ENCODE measurements around the gene IGFLR1. TPM values are rescaled to one million over a fixed set of nuclear protein-coding genes. Genes with fewer than 3 reads are reported as not detected.

The IGFLR1 gene, protein sequence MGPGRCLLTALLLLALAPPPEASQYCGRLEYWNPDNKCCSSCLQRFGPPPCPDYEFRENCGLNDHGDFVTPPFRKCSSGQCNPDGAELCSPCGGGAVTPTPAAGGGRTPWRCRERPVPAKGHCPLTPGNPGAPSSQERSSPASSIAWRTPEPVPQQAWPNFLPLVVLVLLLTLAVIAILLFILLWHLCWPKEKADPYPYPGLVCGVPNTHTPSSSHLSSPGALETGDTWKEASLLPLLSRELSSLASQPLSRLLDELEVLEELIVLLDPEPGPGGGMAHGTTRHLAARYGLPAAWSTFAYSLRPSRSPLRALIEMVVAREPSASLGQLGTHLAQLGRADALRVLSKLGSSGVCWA
- polyA plus RNA-seq (ENCODE audit: insufficient read length): 4.9 TPM
- long read RNA-seq, donor 1: 0 reads
- long read RNA-seq, donor 2, partial matches to known transcripts: 21 of 21 reads
- long read RNA-seq, donor 2, other reads (novel, unspliced or antisense): 0 of 21 reads
- long read RNA-seq, donor 3: 0 reads
- long read RNA-seq, donor 4: 0 reads
- long read RNA-seq, donor 5: 0 reads
- long read RNA-seq, donor 6, partial matches to known transcripts: 0 of 1 reads
- long read RNA-seq, donor 6, other reads (novel, unspliced or antisense): 0 of 1 reads
- long read RNA-seq, donor 7: 0 reads
- long read RNA-seq, donor 8: 0 reads

GRCh38 chr19:35742121-35742724, at the start of gene IGFLR1:
IGFLR1 (minus strand) TSS chr19:35742452; CDS start chr19:35741180, 1,272 bp downstream.
- no peak for DNase-seq

DNA sequence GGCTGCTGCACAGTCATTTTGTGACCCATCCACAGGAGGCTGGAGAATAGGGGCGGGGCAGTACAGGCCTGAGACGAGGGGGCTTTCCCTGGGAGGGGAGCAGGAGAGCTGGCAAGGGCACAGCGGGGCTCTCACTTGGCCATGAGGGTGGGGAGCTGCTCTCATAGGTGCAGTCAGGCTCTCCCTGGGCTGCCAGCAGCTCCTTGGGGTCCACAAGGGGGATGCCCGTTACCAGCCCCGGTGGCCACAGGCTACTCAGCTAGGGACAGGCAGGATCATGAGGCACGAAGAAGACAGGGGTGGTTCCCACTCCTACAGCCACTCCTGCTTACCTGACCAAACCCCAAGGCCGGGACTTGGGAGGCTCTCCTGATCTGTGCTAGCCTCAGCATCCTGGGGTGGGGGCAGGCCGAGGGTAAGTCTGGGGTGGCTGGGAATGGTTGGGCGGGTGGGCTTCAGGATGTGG, 49.6 kb upstream of the IGFLR1 start:
- no peak for DNase-seq

DNA sequence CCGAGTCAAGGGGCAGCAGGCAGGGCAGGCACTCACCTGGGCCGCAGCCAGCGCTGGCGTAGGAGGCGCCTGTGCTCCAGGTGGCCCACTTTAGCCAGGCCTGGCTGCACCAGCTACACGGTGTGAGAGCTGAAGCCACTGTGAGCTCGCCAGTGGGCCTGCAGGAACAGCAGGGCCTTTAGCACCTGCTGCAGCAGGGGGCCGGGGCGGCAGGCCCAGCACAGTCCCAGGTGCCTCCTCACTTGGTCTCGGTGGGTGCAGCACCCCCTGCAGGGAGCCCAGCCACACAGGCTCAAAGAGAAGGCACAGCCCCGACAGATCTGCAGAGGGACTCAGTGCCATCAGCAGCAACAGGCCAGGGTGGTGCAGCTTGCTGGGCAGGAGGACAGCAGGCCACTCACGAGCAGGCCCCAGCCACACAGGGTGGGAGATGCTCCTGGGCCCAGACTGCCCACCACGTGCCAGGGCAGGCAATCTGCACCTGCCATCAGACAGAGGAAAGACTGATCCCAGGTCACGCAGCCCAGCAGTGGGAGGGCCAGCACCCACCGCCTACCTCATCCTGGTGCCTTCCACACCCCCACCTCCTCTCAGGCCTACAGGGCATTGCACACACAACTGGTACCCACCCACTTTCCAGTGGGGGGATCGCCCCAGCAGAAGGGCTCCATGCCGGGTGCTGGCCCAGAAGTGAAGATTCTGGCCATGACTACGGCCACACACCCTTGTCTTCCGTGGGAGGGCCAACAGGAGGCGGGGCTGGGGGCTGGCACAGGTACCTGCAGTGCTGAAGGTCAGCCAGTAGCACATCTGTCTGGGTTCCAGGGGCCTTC, 48.9 kb upstream of the IGFLR1 start:
- no peak for DNase-seq

GRCh38 chr19:35789978-35790944, 48.0 kb upstream of the IGFLR1 start:
- no peak for DNase-seq

GRCh38 chr19:35789195-35789977, 47.1 kb upstream of the IGFLR1 start:
- no peak for DNase-seq

- DNase-seq: no peak
These were observed 46.1 kb upstream of the IGFLR1 start for GRCh38 chr19:35788205-35788960.

DNA sequence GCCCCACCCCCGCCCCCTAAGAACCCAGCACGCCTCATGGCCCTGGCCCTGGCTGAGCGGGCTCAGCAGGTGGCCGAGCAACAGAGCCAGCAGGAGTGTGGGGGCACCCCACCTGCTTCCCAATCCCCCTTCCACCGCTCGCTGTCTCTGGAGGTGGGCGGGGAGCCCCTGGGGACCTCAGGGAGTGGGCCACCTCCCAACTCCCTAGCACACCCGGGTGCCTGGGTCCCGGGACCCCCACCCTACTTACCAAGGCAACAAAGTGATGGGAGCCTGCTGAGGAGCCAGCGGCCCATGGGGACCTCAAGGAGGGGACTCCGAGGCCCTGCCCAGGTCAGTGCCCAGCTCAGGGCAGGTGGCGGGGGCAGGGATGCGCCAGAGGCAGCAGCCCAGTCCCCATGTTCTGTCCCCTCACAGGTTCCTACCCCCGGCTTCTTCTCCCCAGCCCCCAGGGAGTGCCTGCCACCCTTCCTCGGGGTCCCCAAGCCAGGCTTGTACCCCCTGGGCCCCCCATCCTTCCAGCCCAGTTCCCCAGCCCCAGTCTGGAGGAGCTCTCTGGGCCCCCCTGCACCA, 45.1 kb upstream of the IGFLR1 start:
- DNase-seq: no peak

GRCh38 chr19:35786299-35787160, 44.3 kb upstream of the IGFLR1 start:
- DNase-seq: no peak

- DNase-seq: no peak
These were observed 43.0 kb upstream of the IGFLR1 start for GRCh38 chr19:35785339-35785627.

DNA sequence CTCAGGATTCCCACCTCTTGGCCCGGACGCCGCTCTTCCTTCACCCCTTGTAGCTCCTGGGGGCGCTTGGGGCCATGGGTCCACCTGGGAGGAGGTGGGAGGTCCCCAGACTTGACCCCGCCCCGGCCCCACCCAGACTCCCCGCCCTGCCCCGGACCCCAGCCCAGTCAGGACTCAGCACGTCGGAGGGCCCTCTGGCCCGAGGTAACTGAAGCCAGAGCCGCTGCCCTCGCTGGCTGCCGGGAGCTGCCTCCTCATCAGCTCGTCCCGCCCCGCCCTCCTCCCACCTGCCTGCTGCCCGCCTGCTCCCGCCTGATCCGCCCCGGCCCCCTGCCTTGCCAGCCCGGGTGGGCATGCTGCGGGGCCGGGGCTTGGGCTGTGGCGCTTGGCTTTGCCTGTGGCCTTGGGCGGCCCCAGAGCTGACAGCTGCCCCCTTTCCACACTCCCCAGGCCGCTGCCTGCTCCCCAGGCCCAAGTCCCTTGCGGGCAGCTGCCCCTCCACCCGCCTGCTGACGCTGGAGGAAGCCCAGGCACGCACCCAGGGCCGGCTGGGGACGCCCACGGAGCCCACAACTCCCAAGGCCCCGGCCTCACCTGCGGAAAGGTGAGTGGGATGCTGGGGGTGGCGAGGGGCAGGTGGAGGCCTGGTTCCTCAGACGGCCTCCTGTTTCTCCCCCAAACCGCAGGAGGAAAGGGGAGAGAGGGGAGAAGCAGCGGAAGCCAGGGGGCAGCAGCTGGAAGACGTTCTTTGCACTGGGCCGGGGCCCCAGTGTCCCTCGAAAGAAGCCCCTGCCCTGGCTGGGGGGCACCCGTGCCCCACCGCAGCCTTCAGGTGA, 42.5 kb upstream of the IGFLR1 start:
- DNase-seq: no peak

DNA sequence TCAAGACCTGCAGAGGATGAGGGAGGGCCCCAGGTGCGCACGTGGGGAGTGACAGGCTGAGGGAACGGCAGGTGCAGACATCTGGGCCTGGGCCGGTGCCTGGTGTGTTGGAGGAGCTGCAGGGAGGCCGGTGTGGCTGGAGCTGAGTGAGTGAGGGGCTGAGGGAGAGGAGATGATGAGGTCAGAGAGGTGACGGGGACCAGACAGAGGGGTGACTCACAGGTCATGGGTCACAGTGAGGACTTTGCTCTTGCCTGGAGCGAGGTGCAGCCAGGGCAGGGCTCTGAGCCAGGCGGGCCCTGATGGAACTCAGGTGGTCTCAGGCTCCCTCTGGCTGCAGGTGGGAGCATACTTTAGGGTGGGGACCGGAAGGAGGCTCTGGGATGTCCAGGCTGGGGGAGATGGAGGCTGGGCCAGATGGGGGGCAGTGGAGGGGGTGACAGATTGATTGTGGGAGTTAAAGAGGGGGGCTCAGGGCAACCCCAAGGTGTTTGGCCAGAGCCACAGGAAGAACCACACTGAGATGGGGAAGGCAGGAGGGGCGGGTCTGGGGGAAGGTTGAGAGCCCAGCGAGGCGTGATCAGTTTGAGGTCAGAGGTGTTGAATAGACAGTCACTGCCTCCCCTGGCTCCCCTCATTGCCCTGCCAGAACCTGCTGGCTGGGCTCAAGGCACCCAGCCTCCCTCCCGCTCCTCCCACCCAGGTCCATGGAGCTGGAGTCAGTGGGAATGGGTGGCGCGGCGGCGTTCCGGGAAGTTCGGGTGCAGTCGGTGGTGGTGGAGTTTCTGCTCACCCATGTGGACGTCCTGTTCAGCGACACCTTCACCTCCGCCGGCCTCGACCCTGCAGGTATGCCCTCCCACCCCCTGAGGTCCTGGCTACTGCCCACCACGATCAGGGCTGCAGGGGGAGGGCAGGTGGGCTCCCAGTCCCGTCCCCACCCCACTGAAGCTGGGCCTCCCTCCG, 41.5 kb upstream of the IGFLR1 start:
- DNase-seq: no peak

- no peak for DNase-seq
These were observed 40.3 kb upstream of the IGFLR1 start for GRCh38 chr19:35782589-35782988.

- DNase-seq: no peak
These were observed 39.4 kb upstream of the IGFLR1 start for GRCh38 chr19:35781650-35782049.

DNA sequence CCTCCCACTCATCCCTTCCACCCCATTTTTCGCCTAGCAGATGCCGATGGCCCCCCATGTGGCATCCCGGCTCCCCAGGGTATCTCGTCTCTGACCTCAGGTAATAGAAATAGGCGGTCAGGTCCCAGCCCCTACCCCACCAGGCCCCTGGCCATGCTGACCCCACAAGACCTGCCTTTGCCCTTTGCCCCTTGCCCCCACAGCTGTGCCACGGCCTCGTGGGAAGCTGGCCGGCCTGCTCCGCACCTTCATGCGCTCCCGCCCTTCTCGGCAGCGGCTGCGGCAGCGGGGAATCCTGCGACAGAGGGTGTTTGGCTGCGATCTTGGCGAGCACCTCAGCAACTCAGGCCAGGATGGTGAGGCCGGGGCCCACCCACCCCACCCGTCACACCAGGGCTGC, 38.5 kb upstream of the IGFLR1 start:
- no peak for DNase-seq

- no peak for DNase-seq
These were observed 37.8 kb upstream of the IGFLR1 start for GRCh38 chr19:35780058-35780457.

- DNase-seq: no peak
These were observed 36.8 kb upstream of the IGFLR1 start for GRCh38 chr19:35779033-35779432.
